Stimulated activated CD8-positive, alpha-beta memory T cell treated with anti-CD3 and anti-CD28 coated beads, Interleukin-7, amount 100 ng/mL, for 48 hours (primary cell): ENCODE results near the gene PDE6A.

ENCODE experiments used
- DNase-seq, 2 donors: peaks; one replicate each; pipeline ENCODE4 v3.0.0-alpha.2; 2020; ENCODE audit warnings: low read depth in 1 of 2; ENCODE audit errors: extremely low read depth in 1 of 2

PDE6A gene

DNA sequence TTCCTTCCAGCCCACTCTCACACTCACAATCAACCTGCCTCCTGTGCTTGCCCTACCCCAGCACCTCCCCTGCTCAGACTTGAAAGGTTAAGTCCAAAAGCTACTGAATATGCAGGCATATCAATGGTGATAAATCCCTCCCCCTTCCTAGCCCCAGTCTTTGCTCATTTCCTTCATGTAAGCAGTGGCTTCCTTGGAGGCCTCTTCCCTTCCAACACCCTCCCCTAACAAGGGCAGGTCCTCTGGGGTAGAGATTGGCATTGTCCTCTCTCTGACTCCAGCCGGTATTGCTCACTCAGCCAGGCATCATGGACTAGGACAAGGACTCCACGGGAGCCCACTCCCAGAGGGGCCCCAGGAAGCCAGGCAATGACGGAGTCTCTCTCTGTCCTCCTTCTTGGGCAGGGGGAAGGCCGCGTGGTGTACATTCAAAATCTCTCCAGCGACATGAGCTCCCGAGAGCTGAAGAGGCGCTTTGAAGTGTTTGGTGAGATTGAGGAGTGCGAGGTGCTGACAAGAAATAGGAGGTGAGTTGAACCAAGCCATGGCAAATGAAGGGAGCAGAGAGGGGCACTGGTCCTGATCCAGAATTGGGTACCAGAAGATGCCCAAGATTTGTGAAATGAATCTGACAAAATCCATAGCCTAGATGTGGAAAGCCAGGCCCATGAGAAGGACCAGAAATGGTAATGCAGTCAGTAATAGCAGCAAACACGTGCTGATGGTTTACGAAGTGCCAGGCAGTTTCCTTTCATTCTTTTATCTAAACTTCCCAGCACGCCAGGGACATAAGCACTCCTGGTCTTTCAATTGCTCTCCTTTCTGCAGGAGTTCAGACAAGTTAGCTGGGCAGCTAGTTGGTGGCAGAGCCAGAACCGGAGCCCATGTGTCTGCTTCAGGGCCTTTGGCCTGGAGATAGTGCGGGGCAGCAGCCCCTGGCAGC, 102.5 kb downstream of the PDE6A start:
- no peak for DNase-seq

DNA sequence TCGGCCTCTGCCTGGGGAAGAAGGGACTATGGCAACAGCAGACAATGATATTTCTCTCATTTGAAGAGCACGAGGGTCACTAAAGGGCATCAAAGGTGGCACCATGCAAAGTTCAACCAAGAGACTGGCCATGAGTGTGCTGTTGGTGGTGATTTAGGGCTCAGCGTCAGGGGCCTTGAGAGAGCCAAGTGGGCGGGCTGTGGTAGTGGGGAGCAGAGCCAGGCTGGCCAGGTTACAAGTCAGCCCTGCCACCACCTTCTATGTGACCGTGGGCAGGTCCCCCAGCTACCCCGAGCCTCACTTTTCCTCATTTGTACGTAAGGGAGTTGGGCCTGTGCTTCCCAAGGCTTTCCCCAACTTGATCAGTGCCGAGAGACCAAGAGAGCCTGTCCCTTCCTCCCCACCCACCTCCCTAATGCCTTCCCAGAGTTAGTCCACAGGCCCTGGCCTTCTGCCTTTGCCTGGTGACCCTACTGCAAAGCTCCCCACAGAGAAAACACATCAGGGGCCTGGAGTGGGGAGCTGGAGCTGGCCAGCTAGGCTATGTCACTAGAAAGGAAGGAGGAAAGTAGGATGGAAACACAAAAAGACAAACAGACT, 104.3 kb downstream of the PDE6A start:
- no peak for DNase-seq

DNA sequence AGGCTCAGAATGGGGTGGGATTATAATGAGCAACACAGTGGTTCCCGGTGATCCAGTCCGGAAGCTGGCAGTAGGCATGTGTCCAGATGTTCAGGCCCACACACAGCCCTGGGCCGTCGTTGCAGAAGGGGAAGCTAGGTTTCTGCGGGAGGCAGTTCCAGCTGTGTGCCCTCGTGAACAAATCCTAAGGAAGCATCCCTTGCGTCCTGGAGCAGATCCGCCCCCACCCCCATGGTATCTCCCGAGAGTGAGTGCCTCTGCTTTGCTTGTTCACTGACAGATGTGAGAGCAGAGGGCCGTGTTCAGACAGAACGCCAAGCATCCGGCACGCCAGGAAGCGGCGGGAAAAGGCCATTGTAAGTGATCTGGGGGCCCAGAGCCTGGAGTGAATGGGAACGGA, 104.8 kb downstream of the PDE6A start:
- DNase-seq = no peak

DNA sequence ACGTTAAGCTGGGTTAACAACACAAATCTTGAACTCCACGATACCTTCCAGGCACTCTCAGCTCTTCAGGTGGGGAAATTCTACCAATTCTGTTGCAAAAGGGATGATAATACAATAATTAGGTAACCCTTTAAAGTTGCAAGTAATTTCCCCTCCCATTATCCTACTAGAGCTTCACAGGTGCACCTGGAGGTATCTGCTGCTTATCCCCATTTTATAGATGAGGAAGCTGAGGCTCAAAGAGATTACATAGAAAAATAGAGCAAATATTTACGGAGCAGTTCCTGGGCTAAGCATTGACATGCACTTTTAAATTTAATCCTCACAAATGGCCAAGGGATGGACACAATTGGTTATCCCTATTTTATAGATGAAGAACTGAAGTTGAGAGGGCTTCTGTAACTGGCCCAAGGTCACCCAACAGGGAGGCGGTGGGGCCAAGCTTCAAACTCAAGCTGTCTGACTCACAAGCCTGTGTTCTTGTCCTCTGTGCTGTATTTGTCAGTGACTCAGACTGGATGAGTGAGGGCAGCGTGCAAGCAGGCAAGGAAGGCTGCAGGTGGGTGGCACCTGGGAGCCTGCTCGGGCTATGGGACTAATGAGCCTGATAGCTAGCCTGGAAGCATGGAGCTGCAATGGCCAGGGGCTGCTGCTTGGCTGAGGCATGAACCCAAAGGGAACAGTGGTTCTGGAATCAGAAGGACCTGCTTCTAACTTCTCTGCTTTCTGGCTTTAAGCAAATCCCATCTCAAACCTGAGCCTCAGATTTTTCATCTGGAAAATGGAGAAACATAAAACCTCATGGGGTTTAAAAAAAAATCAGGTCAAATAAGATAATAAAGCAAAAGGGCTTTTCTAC, 105.5 kb downstream of the PDE6A start:
- DNase-seq = no peak

DNA sequence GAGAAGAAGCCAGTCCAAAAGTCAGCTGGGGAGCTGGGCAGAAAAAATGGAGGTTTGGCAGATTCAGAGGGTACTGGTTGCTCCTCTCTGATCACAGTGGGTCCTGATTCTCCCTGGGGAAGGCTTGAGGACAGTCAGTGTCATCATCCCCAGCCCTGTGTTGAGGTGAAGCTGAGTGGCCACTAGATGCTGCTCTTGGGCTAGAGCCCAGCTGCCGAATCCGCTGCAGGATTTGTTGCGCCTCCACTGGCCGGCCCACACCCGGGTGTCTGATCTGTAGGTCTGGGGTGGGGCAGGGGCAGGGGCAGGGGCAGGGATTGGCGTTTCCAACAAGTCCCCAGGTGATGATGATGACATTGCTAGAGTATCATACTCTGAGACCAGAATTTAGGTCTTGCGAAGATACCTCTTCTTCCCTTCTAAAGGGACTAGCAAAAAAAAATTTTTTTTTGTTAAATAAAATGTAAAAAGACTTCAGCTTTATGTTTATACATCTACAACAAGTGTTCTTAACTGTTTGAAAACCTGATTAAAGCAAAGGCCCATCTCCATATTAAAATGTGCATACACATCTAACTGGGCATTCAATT, 106.8 kb downstream of the PDE6A start:
- DNase-seq = no peak

DNA sequence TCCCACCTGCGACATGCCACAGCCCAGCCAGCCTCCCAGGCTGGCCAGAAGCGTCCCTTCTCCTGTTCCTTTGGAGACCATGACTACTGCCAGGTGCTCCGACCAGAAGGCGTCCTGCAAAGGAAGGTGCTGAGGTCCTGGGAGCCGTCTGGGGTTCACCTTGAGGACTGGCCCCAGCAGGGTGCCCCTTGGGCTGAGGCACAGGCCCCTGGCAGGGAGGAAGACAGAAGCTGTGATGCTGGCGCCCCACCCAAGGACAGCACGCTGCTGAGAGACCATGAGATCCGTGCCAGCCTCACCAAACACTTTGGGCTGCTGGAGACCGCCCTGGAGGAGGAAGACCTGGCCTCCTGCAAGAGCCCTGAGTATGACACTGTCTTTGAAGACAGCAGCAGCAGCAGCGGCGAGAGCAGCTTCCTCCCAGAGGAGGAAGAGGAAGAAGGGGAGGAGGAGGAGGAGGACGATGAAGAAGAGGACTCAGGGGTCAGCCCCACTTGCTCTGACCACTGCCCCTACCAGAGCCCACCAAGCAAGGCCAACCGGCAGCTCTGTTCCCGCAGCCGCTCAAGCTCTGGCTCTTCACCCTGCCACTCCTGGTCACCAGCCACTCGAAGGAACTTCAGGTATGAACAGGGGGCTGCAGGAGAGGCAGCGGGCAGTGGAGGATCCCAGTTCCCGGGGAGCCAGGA, 108.0 kb downstream of the PDE6A start:
- DNase-seq = no peak

DNA sequence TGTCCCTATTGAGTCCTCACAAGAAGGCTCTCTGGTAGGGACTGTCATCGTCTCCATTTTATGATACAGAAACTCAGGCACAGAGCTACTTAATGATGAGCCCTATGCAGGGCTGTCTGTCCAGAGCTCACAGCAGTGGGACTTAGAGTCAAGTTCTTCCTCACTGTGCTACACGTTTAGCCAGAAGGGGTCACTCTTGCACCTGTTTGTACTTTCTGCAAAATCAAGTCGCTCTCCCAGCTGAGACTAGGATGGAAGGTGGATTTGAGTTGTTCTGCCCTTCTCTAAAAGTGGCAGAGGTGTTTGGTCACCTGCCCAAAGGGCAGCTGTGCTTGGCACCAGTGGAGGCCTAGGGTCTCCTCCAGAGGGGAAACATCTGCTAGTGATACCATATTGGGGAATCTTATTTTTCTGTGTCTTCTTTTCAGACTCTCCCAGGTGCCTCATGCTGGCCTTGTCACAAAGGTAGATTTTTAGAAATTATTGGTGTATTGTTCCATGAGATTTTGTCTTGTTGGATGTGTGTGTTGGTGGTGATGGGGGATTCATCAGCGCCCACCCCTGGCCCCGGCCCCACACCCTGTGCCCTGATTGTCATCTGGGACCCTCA, 110.2 kb downstream of the PDE6A start:
- peak; percentile 2 to 21 for DNase-seq

DNA sequence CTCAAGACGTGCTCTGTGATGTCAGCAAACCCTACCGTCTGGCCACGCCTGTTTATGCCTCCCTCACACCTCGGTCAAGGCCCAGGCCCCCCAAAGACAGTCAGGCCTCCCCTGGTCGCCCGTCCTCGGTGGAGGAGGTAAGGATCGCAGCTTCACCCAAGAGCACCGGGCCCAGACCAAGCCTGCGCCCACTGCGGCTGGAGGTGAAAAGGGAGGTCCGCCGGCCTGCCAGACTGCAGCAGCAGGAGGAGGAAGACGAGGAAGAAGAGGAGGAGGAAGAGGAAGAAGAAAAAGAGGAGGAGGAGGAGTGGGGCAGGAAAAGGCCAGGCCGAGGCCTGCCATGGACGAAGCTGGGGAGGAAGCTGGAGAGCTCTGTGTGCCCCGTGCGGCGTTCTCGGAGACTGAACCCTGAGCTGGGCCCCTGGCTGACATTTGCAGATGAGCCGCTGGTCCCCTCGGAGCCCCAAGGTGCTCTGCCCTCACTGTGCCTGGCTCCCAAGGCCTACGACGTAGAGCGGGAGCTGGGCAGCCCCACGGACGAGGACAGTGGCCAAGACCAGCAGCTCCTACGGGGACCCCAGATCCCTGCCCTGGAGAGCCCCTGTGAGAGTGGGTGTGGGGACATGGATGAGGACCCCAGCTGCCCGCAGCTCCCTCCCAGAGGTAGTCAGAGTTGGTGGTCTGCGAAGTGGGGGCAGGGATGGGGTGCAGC, 111.3 kb downstream of the PDE6A start:
- DNase-seq = no peak

DNA sequence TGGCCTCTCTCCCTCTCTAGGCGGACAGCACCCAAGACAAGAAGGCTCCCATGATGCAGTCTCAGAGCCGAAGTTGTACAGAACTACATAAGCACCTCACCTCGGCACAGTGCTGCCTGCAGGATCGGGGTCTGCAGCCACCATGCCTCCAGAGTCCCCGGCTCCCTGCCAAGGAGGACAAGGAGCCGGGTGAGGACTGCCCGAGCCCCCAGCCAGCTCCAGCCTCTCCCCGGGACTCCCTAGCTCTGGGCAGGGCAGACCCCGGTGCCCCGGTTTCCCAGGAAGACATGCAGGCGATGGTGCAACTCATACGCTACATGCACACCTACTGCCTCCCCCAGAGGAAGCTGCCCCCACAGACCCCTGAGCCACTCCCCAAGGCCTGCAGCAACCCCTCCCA, 112.0 kb downstream of the PDE6A start:
- DNase-seq = no peak

DNA sequence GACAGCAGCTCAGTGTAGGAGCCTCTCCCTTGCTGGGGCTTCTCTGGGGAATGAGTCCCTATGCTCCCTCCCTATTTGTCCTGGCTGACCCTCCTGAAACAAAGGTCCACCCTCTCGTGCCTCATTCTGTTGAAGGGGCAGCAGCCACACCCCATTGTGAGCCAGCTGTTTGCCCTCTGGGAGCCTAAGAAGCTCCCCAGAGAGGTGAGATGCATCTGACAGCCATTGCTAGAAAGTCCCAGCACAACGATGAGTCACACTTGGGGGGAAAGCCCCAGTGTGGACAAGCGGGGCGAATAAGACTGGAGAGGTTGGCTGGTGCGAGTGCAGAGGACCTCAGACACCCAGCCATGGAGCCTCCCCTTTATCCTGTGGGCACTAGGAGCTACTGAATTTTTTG, 113.1 kb downstream of the PDE6A start:
- DNase-seq = peak; percentile 17 to 38

DNA sequence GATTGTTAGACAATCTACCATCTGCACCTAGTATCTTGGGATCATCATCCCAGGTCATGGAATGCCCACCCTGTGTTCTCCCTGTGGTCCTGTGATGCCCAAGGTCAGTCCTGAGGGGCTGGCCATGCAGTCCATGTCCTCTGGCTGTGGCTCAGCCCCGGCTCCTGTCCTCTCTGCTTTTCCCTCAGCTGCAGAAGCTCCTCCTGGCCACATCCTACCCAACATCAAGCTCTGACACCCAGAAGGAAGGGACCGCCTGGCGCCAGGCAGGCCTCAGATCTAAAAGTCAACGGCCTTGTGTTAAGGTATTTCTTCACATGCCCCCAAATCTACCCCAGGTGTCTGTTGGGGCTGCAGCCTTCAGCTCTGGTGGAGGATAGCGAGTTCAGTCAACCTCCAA, 114.0 kb downstream of the PDE6A start:
- DNase-seq = no peak

DNA sequence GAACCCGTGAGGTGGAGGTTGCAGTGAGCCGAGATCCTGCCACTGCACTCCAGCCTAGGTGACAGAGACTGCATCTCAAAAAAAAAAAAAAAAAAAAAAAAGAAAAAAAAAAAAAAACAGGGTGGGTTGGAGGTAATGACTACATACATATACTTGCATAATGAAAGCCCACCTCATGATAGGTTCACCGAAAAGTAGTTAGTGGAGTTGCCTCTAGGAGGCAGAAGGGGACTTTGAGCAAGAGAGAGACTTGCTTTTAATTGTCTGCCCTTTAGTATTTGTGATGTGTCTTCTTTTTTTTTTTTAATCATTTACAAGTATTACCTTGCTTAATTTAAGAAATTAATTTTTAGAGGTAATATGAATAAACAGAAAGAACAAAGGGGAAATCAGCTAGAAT, 114.6 kb downstream of the PDE6A start:
- DNase-seq = no peak

DNA sequence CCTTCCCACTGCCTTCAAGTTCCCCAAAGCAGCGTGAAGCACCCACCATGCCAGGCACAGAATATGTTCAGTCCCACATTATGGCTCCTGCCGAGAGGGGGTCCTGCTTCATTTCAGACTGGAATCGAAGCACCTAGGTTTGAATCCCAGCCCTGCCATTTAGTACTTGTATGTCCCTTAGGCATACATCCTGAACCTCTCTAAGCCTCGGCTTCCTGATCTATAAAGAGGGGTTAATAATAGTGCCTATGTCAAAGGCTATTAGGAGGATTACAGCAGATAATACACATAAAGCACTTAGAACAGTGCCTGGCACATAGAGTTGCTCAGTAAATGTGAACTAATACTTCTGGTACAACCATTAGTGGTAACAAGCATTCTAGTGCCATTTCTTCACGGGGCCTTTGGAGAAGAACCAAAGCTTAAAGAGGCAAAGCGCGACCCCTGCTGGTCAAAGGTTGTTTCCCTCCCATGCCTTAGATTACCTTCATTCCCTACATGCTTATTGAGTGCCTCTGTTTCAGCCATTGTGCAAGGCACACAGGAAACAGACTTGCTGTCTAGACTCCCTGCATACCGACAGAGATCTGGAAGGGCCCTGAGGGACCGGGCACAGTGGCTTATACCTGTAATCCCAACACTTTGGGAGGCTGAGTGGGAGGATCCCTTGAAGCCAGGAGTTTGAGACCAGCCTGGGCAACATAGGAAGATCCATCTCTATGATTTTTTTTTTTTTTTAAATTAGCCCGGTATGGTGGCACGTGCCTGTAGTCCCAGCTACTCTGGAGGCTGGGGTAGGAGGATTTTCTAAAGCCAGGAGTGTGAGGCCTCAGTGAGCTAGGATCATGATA, 116.2 kb downstream of the PDE6A start:
- peak in 1 of 2 donors; percentile 59 for DNase-seq

DNA sequence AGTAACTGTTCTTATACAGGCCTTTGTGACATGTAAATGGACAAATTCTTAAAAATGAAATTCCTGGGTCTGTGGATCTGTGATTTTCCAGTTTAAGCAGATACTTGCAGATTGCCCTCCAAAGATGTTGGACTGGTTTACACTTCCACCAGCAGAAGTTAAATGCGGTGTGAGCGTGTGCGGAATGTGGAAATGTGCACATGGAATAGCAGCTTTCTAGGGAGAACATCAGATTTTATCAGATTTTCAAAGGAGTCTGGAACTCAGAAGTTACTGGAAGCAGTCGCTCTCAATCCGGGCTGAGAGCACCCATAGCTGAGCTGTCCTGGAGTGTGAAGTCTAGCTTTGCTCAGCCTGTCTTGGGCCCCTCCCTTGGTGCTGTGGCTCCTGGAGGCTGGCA, 117.0 kb downstream of the PDE6A start:
- no peak for DNase-seq

DNA sequence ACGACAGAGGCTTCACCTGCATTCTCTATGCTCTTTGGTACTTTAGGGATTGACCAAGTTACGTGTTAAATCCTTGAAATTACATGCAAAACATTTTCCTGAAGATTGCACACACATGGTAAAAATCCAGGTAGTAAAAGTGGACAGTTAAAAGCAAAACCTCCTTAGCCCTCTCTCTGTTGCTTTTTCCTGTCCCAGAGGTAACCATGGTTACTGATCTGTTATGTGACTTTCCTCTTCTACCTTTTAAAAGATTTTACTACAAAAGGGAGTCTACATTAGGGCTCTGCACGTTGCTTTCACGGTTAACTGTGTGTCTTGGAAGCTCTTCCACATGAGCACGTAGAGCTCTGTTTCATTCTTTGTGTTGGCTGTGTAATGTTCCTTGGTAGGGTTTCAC, 117.5 kb downstream of the PDE6A start:
- no peak for DNase-seq

DNA sequence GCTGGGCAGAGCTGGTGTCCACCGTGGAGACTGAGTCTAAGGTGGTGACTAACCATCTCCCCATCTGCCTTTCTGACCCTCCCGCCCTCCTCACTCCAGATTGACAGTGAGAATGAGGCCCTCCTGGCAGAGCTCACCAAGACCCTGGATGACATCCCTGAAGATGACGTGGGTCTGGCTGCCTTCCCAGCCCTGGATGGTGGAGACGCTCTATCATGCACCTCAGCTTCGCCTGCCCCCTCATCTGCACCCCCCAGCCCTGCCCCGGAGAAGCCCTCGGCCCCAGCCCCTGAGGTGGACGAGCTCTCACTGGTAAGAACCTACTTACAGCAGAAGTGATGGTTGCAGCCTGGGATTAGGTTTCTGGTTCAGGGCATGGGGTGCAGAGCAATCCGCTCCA, 118.0 kb downstream of the PDE6A start:
- DNase-seq = no peak

DNA sequence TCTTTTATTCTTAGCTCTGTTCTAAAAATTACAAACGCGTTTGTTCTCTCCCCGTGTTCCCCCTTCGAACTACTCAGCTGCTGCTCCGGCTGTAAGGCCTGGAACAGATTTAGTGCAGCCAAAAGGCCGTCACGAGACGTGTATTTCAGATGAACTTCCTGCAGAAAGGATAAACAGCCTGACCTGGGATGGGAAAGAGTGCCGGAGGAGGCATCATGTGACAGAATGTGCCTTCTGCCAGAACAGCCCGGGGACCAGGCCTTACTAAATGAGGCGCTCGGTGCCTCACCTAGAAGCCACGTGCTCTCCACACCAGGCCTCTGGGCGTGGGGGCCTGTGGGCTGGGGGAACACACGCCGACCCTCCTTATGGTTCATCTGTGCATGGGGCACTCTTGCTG, 119.7 kb downstream of the PDE6A start:
- DNase-seq = no peak

DNA sequence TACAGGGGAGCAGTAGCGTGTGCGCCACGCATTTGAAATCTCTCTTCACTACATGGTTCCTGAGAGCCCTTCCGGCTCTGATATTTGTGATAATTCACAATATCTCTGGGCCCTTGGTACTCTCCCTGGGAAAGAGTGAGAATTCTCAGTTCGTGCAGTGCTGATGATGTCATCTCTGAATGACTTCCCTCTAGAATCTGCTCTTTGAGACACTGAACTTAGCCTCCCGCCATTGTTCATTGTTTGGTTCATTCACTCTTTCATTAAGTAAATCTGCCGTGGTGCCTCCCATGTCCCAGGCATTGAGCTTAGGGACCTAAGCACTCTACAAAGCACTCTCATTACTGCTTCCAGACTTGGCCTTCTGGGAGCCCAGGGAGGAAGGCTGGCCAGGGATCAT, 120.5 kb downstream of the PDE6A start:
- no peak for DNase-seq

DNA sequence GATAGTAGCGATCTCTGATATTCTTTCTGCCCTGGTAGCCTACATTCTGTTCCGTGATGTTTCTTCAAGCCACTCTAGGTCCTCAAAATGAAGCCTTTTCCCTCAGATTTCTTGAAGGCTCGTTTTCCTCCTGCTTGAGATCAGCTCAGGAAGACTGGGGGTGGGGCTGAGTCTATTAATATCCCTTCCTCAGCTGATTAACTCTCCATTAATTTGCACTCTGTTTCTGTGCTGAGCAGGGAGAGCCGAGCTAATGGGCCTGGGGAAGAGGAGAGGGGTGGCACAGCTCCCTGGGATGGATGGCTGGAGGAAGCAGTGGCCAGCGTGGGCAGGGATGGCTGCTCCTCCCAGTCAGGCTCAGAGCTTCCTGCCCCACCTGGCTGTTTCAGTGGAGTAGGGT, 121.2 kb downstream of the PDE6A start:
- DNase-seq = no peak
